Stimulated activated naive B cell treated with anti-CD40 and anti-IgM and Interleukin-4, amounts not matched to agents 10 μg/mL and 1 μg/mL and 100 μg/mL, for 72 hours (primary cell): ENCODE data around the gene ITK.

Experiments used
- ATAC-seq, 2 donors: fragments of 150-1000 bp; cut with Tn5 transposase; replicated peaks; 2 replicates each; pipeline ENCODE4 v1.10.0; 2021; ENCODE audit warnings: moderate library complexity in 1 of 2
- DNase-seq: peaks from one replicate; pipeline ENCODE4 v3.0.0; 2021
- H3K27ac Mint-ChIP-seq: one replicate; pipeline ENCODE4 v1.8.0; 2022; ENCODE audit warnings: mild to moderate bottlenecking, mixed read lengths
- H3K27me3 Mint-ChIP-seq, 2 donors: one replicate each; pipeline ENCODE4 v1.8.0; 2022; ENCODE audit warnings: mixed read lengths in 2 of 2
- H3K36me3 Mint-ChIP-seq, 2 donors: one replicate each; pipeline ENCODE4 v1.8.0; 2022; ENCODE audit warnings: mixed read lengths in 2 of 2, mild to moderate bottlenecking in 1 of 2
- H3K4me1 Mint-ChIP-seq, 2 donors: one replicate each; pipeline ENCODE4 v1.8.0; 2022; ENCODE audit warnings: mixed read lengths in 2 of 2, mild to moderate bottlenecking in 1 of 2
- H3K4me3 Mint-ChIP-seq, 2 donors: one replicate each; pipeline ENCODE4 v1.8.0; 2022; ENCODE audit warnings: mild to moderate bottlenecking in 2 of 2, mixed read lengths in 2 of 2, moderate library complexity in 1 of 2
- H3K9me3 Mint-ChIP-seq, 2 donors: one replicate each; pipeline ENCODE4 v1.8.0; 2022; ENCODE audit warnings: mixed read lengths in 2 of 2, mild to moderate bottlenecking in 1 of 2

ITK gene

GRCh38 chr5:157180374-157181264, at the start of gene ITK:
TSS of gene ITK (plus strand) at chr5:157180840. CDS start at chr5:157180978, 138 bp downstream.
- peaks cover 3 to 6% of the 10 kb centered on the region in 2 donors for H3K4me1 Mint-ChIP-seq
- no peak within 1 kb of the TSS for H3K27ac Mint-ChIP-seq
- no peak within 1 kb of the TSS for H3K4me3 Mint-ChIP-seq
- DNase-seq: no peak
- H3K27me3 Mint-ChIP-seq: no peaks in the 10 kb centered on the region
- ATAC-seq: no peak
- no peaks in the 10 kb centered on the region for H3K36me3 Mint-ChIP-seq
- no peaks in the 10 kb centered on the region for H3K9me3 Mint-ChIP-seq

DNA sequence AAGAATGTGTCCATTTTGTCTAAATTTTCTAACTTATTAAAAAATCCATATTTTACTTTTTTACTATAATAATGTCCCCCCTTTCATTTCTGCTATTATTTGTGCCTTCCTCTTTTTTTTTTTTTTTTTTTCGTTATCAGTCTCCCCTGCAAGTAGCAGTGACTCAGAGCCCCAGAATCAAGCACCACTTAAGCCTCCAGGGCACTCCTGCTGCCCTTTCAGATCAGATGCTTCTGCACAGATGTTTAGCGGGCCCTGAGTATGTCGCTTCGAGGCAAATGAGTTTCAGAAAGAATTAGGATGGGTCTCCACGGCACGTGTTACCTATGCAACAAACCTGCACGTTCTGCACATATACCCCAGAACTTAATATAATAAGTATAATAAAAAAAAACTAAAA, 49.7 kb upstream of the ITK start:
- peaks cover 4 to 10% of the 10 kb centered on the region in 2 donors for H3K36me3 Mint-ChIP-seq
- no peak for DNase-seq
- H3K27me3 Mint-ChIP-seq: no peaks in the 10 kb centered on the region
- H3K9me3 Mint-ChIP-seq: no peaks in the 10 kb centered on the region
- H3K4me1 Mint-ChIP-seq: peaks cover 11 to 22% of the 10 kb centered on the region in 2 donors
- H3K4me3 Mint-ChIP-seq: no peak overlapping the region
- peak; percentile 88 to 93 for ATAC-seq
- H3K27ac Mint-ChIP-seq: no peak overlapping the region

DNA sequence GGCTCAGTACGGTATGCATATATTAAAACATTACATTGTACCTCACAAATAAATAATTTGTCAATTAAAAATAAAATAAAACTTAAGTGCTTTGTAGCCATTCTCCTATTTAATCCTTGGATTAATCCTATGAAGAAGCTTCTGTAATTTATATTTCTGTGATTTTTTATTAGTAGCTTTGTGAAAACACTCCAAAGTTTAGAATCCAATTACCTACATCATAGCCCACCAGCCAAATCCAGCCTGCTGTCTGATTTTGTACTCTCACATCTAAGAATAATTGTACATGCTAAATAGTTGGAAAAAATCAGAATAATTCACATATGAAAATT, 48.4 kb upstream of the ITK start:
- Mint-ChIP-seq H3K4me1 (peaks cover 16 to 26% of the 10 kb centered on the region in 2 donors), H3K27me3 (no peaks in the 10 kb centered on the region), H3K27ac (no peak overlapping the region), H3K36me3 (peaks cover 12 to 17% of the 10 kb centered on the region in 2 donors), H3K9me3 (no peaks in the 10 kb centered on the region), H3K4me3 (no peak overlapping the region)
- DNase-seq (no peak), ATAC-seq (no peak)

- Mint-ChIP-seq H3K4me3 (no peak overlapping the region), H3K27me3 (no peaks in the 10 kb centered on the region), H3K27ac (no peak overlapping the region), H3K4me1 (peaks cover 25 to 47% of the 10 kb centered on the region in 2 donors), H3K9me3 (no peaks in the 10 kb centered on the region), H3K36me3 (peaks cover 26 to 47% of the 10 kb centered on the region in 2 donors)
- DNase-seq (no peak), ATAC-seq (no peak)
Observed at GRCh38 chr5:157137691-157138090, 42.9 kb upstream of the ITK start.

GRCh38 chr5:157142317-157143126, 38.1 kb upstream of the ITK start, which contains the start of gene MED7:
TSS of gene MED7 (minus strand) at chr5:157142865. CDS start at chr5:157139431, 3,434 bp downstream.
- Mint-ChIP-seq H3K9me3 (no peaks in the 10 kb centered on the region), H3K27ac (peak within 1 kb of the TSS; percentile 98), H3K4me3 (peak within 1 kb of the TSS; percentile 92 to 96), H3K27me3 (no peaks in the 10 kb centered on the region), H3K36me3 (peaks cover 12 to 27% of the 10 kb centered on the region in 2 donors), H3K4me1 (peaks cover 17 to 28% of the 10 kb centered on the region in 2 donors)
- peak; percentile 96 for DNase-seq
- peak; percentile 99 for ATAC-seq

GRCh38 chr5:157143127-157143971, 37.3 kb upstream of the ITK start:
- Mint-ChIP-seq H3K4me1 (peaks cover 17 to 31% of the 10 kb centered on the region in 2 donors), H3K27me3 (no peaks in the 10 kb centered on the region), H3K27ac (peak overlapping the region; percentile 98), H3K4me3 (peak overlapping the region; percentile 92 to 96), H3K9me3 (no peaks in the 10 kb centered on the region), H3K36me3 (peaks cover 11 to 20% of the 10 kb centered on the region in 2 donors)
- peak; percentile 57 to 59 for ATAC-seq
- peak; percentile 27 for DNase-seq

DNA sequence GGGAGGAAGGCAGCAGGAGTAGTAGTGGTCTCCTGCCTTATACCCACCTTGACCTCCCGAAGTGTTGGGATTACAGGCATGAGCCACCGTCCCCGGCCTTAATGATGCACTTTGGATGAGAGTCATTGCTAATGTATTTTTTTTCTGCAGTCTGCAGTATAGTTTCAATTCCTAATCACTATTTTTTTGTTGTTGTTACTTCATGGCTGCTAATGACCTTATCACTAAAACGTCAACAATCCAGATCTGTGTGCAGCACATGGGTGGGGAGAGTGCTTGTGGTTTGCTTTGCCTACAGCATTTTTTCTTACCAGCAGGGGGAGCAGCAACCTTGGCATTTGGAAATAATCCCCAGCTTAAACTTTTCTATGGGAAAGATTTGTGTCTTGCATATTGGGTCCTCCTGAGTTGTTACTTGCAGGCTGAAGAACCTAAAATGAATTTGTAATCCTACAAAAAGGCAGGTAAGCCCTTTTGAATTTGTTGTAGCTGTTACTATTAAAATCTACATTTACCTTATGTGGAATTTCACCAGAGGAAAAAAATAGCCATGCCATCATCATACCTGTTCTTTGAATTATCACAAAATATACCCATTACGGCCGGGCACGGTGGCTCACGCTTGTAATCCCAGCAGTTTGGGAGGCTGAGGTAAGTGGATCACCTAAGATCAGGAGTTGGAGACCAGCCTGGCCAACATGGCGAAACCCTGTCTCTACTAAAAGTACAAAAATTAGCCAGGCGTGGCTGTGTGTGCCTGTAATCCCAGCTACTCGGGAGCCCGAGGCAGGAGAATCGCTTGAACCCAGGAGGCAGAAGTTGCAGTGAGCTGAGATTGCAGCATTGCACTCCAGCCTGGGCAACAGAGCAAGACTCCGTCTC, 31.7 kb upstream of the ITK start:
- Mint-ChIP-seq H3K27me3 (no peaks in the 10 kb centered on the region), H3K4me3 (no peak overlapping the region), H3K9me3 (no peaks in the 10 kb centered on the region), H3K36me3 (no peaks in the 10 kb centered on the region), H3K4me1 (peaks cover 11 to 16% of the 10 kb centered on the region in 2 donors), H3K27ac (peak overlapping the region; percentile 62)
- DNase-seq (peak; percentile 66), ATAC-seq (peak; percentile 92 to 94)

GRCh38 chr5:157150995-157151394, 29.6 kb upstream of the ITK start:
- no peak overlapping the region for H3K4me3 Mint-ChIP-seq
- H3K27ac Mint-ChIP-seq: no peak overlapping the region

DNA sequence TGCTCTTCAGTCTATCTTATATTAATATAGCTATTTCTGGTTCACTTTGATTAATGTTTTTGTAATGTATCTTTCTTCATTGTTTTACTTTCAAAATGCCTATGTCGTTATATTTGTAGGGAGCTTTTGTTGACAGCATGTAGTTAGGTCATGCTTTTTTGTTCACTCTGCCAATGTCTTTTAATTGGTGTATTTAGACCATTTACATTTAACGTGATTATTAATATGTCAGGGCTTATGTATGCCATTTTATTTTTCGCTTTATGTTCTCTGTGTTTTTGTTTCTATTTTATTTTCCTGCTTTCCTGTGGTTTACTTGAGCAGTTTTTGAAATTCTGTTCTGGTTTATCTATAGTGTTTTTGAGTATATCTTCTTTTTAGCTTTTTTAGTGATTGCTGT, 25.3 kb upstream of the ITK start:
- Mint-ChIP-seq H3K9me3 (no peaks in the 10 kb centered on the region), H3K27me3 (no peaks in the 10 kb centered on the region), H3K36me3 (no peaks in the 10 kb centered on the region), H3K4me1 (peaks cover 8 to 13% of the 10 kb centered on the region in 2 donors), H3K27ac (no peak overlapping the region), H3K4me3 (no peak overlapping the region)
- DNase-seq (no peak), ATAC-seq (no peak)

More at GRCh38 chr5:157150995-157151394, 29.6 kb upstream of the ITK start:
- no peaks in the 10 kb centered on the region for H3K36me3 Mint-ChIP-seq
- peaks cover 11 to 17% of the 10 kb centered on the region in 2 donors for H3K4me1 Mint-ChIP-seq
- ATAC-seq (no peak), DNase-seq (no peak)
- no peaks in the 10 kb centered on the region for H3K9me3 Mint-ChIP-seq
- H3K27me3 Mint-ChIP-seq: no peaks in the 10 kb centered on the region

DNA sequence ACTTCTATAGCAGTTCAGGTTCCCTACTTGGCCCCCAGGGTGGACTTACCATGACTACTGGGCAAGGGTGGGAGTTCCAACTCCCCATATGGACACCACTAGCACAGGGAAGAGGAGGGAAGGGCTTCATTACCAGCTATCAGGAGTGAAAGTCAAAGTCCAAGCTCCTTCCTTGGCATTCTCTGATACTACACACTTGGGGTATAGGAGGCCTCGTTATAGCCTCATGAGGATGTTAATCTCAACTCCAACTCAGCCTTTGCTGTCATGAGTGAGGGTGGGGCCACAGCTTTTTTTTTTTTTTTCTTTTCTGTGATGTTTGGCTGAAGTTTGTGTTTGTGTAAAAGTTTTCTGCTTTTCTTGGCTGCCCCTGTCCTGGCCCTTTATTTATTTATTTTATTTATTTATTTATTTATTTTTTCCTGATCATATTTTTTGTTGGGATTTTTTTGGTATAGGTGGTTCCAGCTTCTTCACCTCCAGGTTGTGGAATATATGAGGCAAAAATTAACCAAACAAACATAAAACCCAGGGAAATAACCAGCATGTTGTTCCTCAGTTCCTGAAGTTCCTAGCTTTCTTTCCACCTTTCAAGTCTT, 23.2 kb upstream of the ITK start:
- no peak overlapping the region for H3K4me3 Mint-ChIP-seq
- H3K4me1 Mint-ChIP-seq: peaks cover 8 to 13% of the 10 kb centered on the region in 2 donors
- no peak for ATAC-seq
- no peaks in the 10 kb centered on the region for H3K36me3 Mint-ChIP-seq
- H3K9me3 Mint-ChIP-seq: no peaks in the 10 kb centered on the region
- no peak overlapping the region for H3K27ac Mint-ChIP-seq
- no peak for DNase-seq
- no peaks in the 10 kb centered on the region for H3K27me3 Mint-ChIP-seq

DNA sequence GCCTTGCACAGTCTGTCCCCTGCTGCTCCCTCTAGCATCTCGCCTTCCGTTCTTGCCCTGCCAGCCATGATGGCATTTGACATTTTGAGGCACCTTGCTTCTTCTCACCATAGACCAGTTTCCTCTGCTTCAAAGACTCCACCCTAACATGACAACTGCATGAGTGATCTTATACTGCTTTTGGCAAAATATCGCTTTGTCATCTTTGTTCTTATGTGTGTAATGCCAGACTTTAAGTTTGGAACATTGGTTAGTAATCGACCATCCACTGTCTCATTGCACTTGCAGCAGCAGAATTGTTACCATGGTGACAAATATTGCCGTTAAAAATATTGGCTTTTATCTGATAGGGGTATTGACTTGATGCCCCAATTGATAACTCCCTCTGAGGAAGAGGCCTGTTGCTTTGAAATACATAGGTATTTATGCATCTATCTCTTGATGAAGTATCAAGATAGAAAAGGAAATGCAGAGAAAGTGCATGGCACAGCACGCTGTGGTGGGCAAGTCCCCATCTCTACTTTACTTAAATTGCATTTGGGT, 21.4 kb upstream of the ITK start:
- Mint-ChIP-seq H3K36me3 (no peaks in the 10 kb centered on the region), H3K4me3 (no peak overlapping the region), H3K27me3 (no peaks in the 10 kb centered on the region), H3K9me3 (no peaks in the 10 kb centered on the region), H3K27ac (no peak overlapping the region), H3K4me1 (peaks cover 3 to 6% of the 10 kb centered on the region in 2 donors)
- DNase-seq (no peak), ATAC-seq (no peak)

- no peak overlapping the region for H3K27ac Mint-ChIP-seq
- ATAC-seq (no peak), DNase-seq (no peak)
- peaks cover 3 to 6% of the 10 kb centered on the region in 2 donors for H3K4me1 Mint-ChIP-seq
- H3K27me3 Mint-ChIP-seq: no peaks in the 10 kb centered on the region
- no peak overlapping the region for H3K4me3 Mint-ChIP-seq
- H3K9me3 Mint-ChIP-seq: no peaks in the 10 kb centered on the region
- H3K36me3 Mint-ChIP-seq: no peaks in the 10 kb centered on the region
Observed at GRCh38 chr5:157160001-157160400, 20.6 kb upstream of the ITK start.

GRCh38 chr5:157161996-157162395, 18.6 kb upstream of the ITK start:
- no peak for ATAC-seq
- Mint-ChIP-seq H3K4me3 (no peak overlapping the region), H3K36me3 (no peaks in the 10 kb centered on the region)

More at GRCh38 chr5:157161996-157162395, 18.6 kb upstream of the ITK start:
- H3K27ac Mint-ChIP-seq: no peak overlapping the region
- no peak for DNase-seq
- H3K9me3 Mint-ChIP-seq: no peaks in the 10 kb centered on the region
- no peaks in the 10 kb centered on the region for H3K27me3 Mint-ChIP-seq
- H3K4me1 Mint-ChIP-seq: peaks cover 10 to 14% of the 10 kb centered on the region in 2 donors
